GM10266 (cell line): ENCODE measurements around the gene SLC10A7.

Experiments
- DNase-seq: peaks from one replicate; pipeline ENCODE4 v3.0.0; 2012; ENCODE audit errors: extremely low spot score
- CTCF ChIP-seq: IDR thresholded peaks from 2 replicates; pipeline ENCODE4 v1.5.1; 2012; ENCODE audit warnings: mild to moderate bottlenecking, low read depth; ENCODE audit not compliant: control insufficient read depth, insufficient read depth; ENCODE audit errors: missing control alignments

The SLC10A7 gene

GRCh38 chr4:146407669-146408084 lies 114.1 kb downstream of the SLC10A7 start:
- DNase-seq: no peak
- TF ChIP-seq CTCF: no peak

GRCh38 chr4:146407257-146407656 lies 114.5 kb downstream of the SLC10A7 start:
- no peak for DNase-seq
- no peak for TF ChIP-seq CTCF

GRCh38 chr4:146401274-146401673 lies 120.5 kb downstream of the SLC10A7 start:
- no peak for TF ChIP-seq CTCF
- no peak for DNase-seq

GRCh38 chr4:146398896-146399445 lies 122.8 kb downstream of the SLC10A7 start:
- TF ChIP-seq CTCF: no peak
- DNase-seq: no peak

- no peak for DNase-seq
- no peak for TF ChIP-seq CTCF
These were observed 123.3 kb downstream of the SLC10A7 start for GRCh38 chr4:146398404-146398803.

- no peak for TF ChIP-seq CTCF
- no peak for DNase-seq
These were observed 132.2 kb downstream of the SLC10A7 start for GRCh38 chr4:146389561-146389960.

- TF ChIP-seq CTCF: no peak
- no peak for DNase-seq
These were observed 139.5 kb downstream of the SLC10A7 start for GRCh38 chr4:146382194-146382593.
